H9 (cell line): Measurements from ENCODE around the gene PLAC1. TPM values are rescaled to one million over a fixed set of nuclear protein-coding genes. Genes with fewer than 3 reads are reported as not detected.

Experiments used
- DNase-seq: peaks from one replicate; pipeline ENCODE4 v3.0.0-alpha.2; 2017
- H2AFZ ChIP-seq: one replicate; pipeline ENCODE4 v1.6.1; 2013; ENCODE audit warnings: mild to moderate bottlenecking, low read length, control low read depth, moderate library complexity
- H2AK5ac ChIP-seq: 2 replicates; pipeline ENCODE4 v1.6.1; 2013; ENCODE audit warnings: low read length, control low read depth, mixed read lengths; ENCODE audit not compliant: insufficient read length
- H2BK120ac ChIP-seq: one replicate; pipeline ENCODE4 v1.6.1; 2013; ENCODE audit warnings: low read depth, mild to moderate bottlenecking, low read length, control low read depth, inconsistent platforms; ENCODE audit not compliant: poor library complexity, severe bottlenecking
- H2BK12ac ChIP-seq: 2 replicates; pipeline ENCODE4 v1.6.1; 2013; ENCODE audit warnings: low read length, control low read depth, mixed read lengths, low read depth; ENCODE audit not compliant: insufficient read length
- H2BK15ac ChIP-seq: 2 replicates; pipeline ENCODE4 v1.6.1; 2013; ENCODE audit warnings: low read depth, low read length, control low read depth
- H2BK20ac ChIP-seq: one replicate; pipeline ENCODE4 v1.6.1; 2013; ENCODE audit warnings: low read depth, mild to moderate bottlenecking, low read length, control low read depth, inconsistent platforms; ENCODE audit not compliant: poor library complexity, severe bottlenecking
- H2BK5ac ChIP-seq: 2 replicates; pipeline ENCODE4 v1.6.1; 2013; ENCODE audit warnings: low read length, control low read depth, mixed read lengths; ENCODE audit not compliant: insufficient read length
- H3K14ac ChIP-seq: 2 replicates; pipeline ENCODE4 v1.6.1; 2013; ENCODE audit warnings: low read length, control low read depth; ENCODE audit not compliant: insufficient read depth
- H3K18ac ChIP-seq: 2 replicates; pipeline ENCODE4 v1.6.1; 2013; ENCODE audit warnings: low read depth, mild to moderate bottlenecking, mixed read lengths, low read length, control low read depth; ENCODE audit not compliant: insufficient read length
- H3K23ac ChIP-seq: 2 replicates; pipeline ENCODE4 v1.6.1; 2013; ENCODE audit warnings: low read length, control low read depth, mixed read lengths, low read depth; ENCODE audit not compliant: insufficient read length
- H3K23me2 ChIP-seq: 2 replicates; pipeline ENCODE4 v1.6.1; 2013; ENCODE audit warnings: low read depth, mild to moderate bottlenecking, mixed read lengths, low read length, control low read depth; ENCODE audit not compliant: insufficient read length, poor library complexity, severe bottlenecking
- H3K27ac ChIP-seq: 2 replicates; pipeline ENCODE4 v1.5.1; 2013; ENCODE audit warnings: low read length, control low read depth, mixed read lengths, low read depth; ENCODE audit not compliant: insufficient read length
- H3K27me3 ChIP-seq: 2 replicates; pipeline ENCODE4 v1.6.1; 2013; ENCODE audit warnings: low read length, control low read depth, inconsistent platforms; ENCODE audit not compliant: insufficient read depth
- H3K4ac ChIP-seq: 2 replicates; pipeline ENCODE4 v1.6.1; 2013; ENCODE audit warnings: low read depth, mild to moderate bottlenecking, control low read depth, inconsistent platforms, low read length, moderate library complexity
- H3K4me1 ChIP-seq: 2 replicates; pipeline ENCODE4 v1.6.1; 2013; ENCODE audit warnings: low read length, control low read depth, inconsistent platforms; ENCODE audit not compliant: insufficient read depth
- H3K4me2 ChIP-seq: 2 replicates; pipeline ENCODE4 v1.6.1; 2013; ENCODE audit warnings: low read length, control low read depth, mixed read lengths; ENCODE audit not compliant: insufficient read length, insufficient read depth
- H3K56ac ChIP-seq: 2 replicates; pipeline ENCODE4 v1.6.1; 2013; ENCODE audit warnings: low read depth, mild to moderate bottlenecking, mixed read lengths, low read length, control low read depth; ENCODE audit not compliant: insufficient read length
- H3K79me1 ChIP-seq: 2 replicates; pipeline ENCODE4 v1.6.1; 2013; ENCODE audit warnings: low read depth, mild to moderate bottlenecking, moderate library complexity, low read length, control low read depth, inconsistent platforms; ENCODE audit not compliant: insufficient read depth, poor library complexity, severe bottlenecking
- H3K79me2 ChIP-seq: 2 replicates; pipeline ENCODE4 v1.6.1; 2013; ENCODE audit warnings: low read length, control low read depth, inconsistent platforms; ENCODE audit not compliant: insufficient read depth
- H3K9ac ChIP-seq: 2 replicates; pipeline ENCODE4 v1.6.1; 2013; ENCODE audit warnings: low read length, control low read depth, mixed read lengths; ENCODE audit not compliant: insufficient read length; ENCODE audit errors: extremely low read depth
- H3K9me3 ChIP-seq: one replicate; pipeline ENCODE4 v1.6.1; 2013; ENCODE audit warnings: low read depth, low read length, inconsistent platforms; ENCODE audit not compliant: control insufficient read depth
- H3T11ph ChIP-seq: one replicate; pipeline ENCODE4 v1.6.1; 2013; ENCODE audit warnings: mild to moderate bottlenecking, low read length, control low read depth, inconsistent platforms
- H4K20me1 ChIP-seq: one replicate; pipeline ENCODE4 v1.6.1; 2013; ENCODE audit not compliant: control insufficient read depth, insufficient read length, insufficient read depth
- H4K5ac ChIP-seq: 2 replicates; pipeline ENCODE4 v1.6.1; 2013; ENCODE audit warnings: low read depth, mild to moderate bottlenecking, mixed read lengths, low read length, control low read depth; ENCODE audit not compliant: insufficient read length
- H4K8ac ChIP-seq: replicated peaks from 2 replicates; pipeline ENCODE4 v1.6.1; 2013; ENCODE audit warnings: low read length, control low read depth, mixed read lengths, low read depth; ENCODE audit not compliant: insufficient read length
- H4K91ac ChIP-seq: 2 replicates; pipeline ENCODE4 v1.6.1; 2013; ENCODE audit warnings: low read depth, mild to moderate bottlenecking, moderate library complexity, mixed read lengths, low read length, control low read depth; ENCODE audit not compliant: insufficient read length
- H3K27ac Mint-ChIP-seq, 3 experiments: 2 replicates in 2 of 3; 3 replicates in 1 of 3; pipeline ENCODE4 v1.8.0; 2020 to 2021; ENCODE audit warnings: mixed read lengths in 3 of 3, mild to moderate bottlenecking in 1 of 3, moderate library complexity in 1 of 3
- H3K27me3 Mint-ChIP-seq: 2 replicates; pipeline ENCODE4 v1.8.0; 2021; ENCODE audit warnings: low read depth, mild to moderate bottlenecking, moderate library complexity, mixed read lengths
- H3K36me3 Mint-ChIP-seq, 3 experiments: 2 replicates in 2 of 3; 3 replicates in 1 of 3; pipeline ENCODE4 v1.8.0; 2020 to 2021; ENCODE audit warnings: low read depth in 3 of 3, mixed read lengths in 3 of 3; ENCODE audit not compliant: insufficient read depth in 1 of 3
- H3K4me1 Mint-ChIP-seq, 2 experiments: 2 replicates each; pipeline ENCODE4 v1.8.0; 2020; ENCODE audit warnings: mixed read lengths in 2 of 2
- H3K4me3 Mint-ChIP-seq, 2 experiments: 2 replicates in 1 of 2; 3 replicates in 1 of 2; pipeline ENCODE4 v1.8.0; 2020 to 2021; ENCODE audit warnings: mild to moderate bottlenecking in 2 of 2, mixed read lengths in 2 of 2, moderate library complexity in 1 of 2
- H3K9me3 Mint-ChIP-seq, 2 experiments: 2 replicates in 1 of 2; 3 replicates in 1 of 2; pipeline ENCODE4 v1.8.0; 2020; ENCODE audit warnings: mild to moderate bottlenecking in 2 of 2, mixed read lengths in 2 of 2, moderate library complexity in 1 of 2
- total RNA-seq: library from RNA; stranded (reverse); gene quantifications from 2 replicates; pipeline ENCODE4 v1.2.1, GENCODE V29; 2021
- TF ChIP-seq, protein P1 (sequence below): fragments of 200-600 bp; sonication (generic); conservative IDR thresholded peaks from 3 replicates; pipeline ENCODE4 v1.8.0; 2021; ENCODE audit warnings: antibody characterized with exemption, mild to moderate bottlenecking

PLAC1 gene
- total RNA-seq, 1 experiment from 2014 or later, result 0.68 TPM

DNA sequence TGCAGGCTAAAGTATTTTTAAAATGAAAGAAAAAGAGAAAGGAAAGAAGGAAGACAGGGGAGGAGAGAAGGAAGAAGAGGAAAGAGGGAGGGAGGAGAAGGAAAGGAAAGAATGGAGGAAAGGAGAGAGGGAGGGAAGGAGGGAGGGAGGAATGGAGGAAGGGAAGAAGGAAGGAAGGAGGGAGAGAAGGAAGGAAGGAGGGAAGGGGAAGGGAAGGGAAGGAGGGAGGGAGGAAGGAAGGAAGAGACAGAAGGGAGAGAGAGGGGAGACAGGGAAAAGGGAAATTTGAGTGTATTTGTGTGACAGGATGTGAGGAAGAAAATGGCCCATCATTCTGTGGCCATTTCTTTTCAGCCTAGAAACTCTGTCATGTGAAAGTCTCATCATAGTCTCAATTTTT lies 14.9 kb upstream of the PLAC1 start:
- Histone ChIP-seq H3T11ph (no peak overlapping the region), H3K9me3 (no peaks in the 10 kb centered on the region), H4K20me1 (no peaks in the 10 kb centered on the region), H2BK5ac (no peak overlapping the region), H3K23ac (no peak overlapping the region), H3K79me1 (no peaks in the 10 kb centered on the region), H3K18ac (no peak overlapping the region), H2BK120ac (no peak overlapping the region), H4K5ac (no peak overlapping the region), H3K27ac (no peak overlapping the region), H2BK15ac (no peak overlapping the region), H3K56ac (no peak overlapping the region), H3K14ac (no peak overlapping the region), H2BK12ac (no peak overlapping the region), H2AFZ (no peak overlapping the region), H3K23me2 (no peaks in the 10 kb centered on the region), H3K4ac (no peak overlapping the region), H2BK20ac (no peak overlapping the region), H3K9ac (no peak overlapping the region), H3K4me2 (no peak overlapping the region), H3K27me3 (no peaks in the 10 kb centered on the region), H3K4me1 (peaks cover 5% of the 10 kb centered on the region; the same call in 1 of the 2 replicates), H3K79me2 (no peaks in the 10 kb centered on the region), H4K91ac (no peak overlapping the region), H2AK5ac (no peak overlapping the region), H4K8ac (no peak overlapping the region)
- Mint-ChIP-seq H3K36me3 (no peaks in the 10 kb centered on the region), H3K9me3 (peaks cover 6 to 60% of the 10 kb centered on the region in 2 experiments; a peak in 4 of 5 replicates), H3K27ac (no peak overlapping the region), H3K27me3 (peaks cover under 1% of the 10 kb centered on the region; the same call in 1 of the 2 replicates), H3K4me3 (no peak overlapping the region), H3K4me1 (peaks cover 3 to 13% of the 10 kb centered on the region in 2 experiments)
- no peak for DNase-seq
- TF ChIP-seq, protein P1, sequence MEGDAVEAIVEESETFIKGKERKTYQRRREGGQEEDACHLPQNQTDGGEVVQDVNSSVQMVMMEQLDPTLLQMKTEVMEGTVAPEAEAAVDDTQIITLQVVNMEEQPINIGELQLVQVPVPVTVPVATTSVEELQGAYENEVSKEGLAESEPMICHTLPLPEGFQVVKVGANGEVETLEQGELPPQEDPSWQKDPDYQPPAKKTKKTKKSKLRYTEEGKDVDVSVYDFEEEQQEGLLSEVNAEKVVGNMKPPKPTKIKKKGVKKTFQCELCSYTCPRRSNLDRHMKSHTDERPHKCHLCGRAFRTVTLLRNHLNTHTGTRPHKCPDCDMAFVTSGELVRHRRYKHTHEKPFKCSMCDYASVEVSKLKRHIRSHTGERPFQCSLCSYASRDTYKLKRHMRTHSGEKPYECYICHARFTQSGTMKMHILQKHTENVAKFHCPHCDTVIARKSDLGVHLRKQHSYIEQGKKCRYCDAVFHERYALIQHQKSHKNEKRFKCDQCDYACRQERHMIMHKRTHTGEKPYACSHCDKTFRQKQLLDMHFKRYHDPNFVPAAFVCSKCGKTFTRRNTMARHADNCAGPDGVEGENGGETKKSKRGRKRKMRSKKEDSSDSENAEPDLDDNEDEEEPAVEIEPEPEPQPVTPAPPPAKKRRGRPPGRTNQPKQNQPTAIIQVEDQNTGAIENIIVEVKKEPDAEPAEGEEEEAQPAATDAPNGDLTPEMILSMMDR, result no peak
